Measurements from ENCODE around the gene ARPC4.

Gene ARPC4

GRCh38 chr3:9787714-9788113, 5.2 kb upstream of the ARPC4 start:
- no peak overlapping the region for H3K9ac ChIP-seq (ENCODE audit: low read depth in 1 of 2, low read length in 2 of 2)
- H3K4me3 ChIP-seq (ENCODE audit: low read depth in 1 of 2, low read length in 2 of 2): no peak overlapping the region
- H3K4me1 ChIP-seq (ENCODE audit: control insufficient read depth in 1 of 2, insufficient read depth in 2 of 2, low read length in 2 of 2): peaks cover 6 to 20% of the 10 kb centered on the region in 2 donors
- no peak overlapping the region for H3K27ac ChIP-seq (ENCODE audit: low read depth, low read length)
- H3K36me3 ChIP-seq (ENCODE audit: control insufficient read depth in 1 of 2, insufficient read depth in 2 of 2, low read length in 2 of 2): peaks cover 21 to 56% of the 10 kb centered on the region in 2 donors
- H3K27me3 ChIP-seq (ENCODE audit: control insufficient read depth in 1 of 2, insufficient read depth in 2 of 2, low read length in 2 of 2): no peaks in the 10 kb centered on the region
- H3K9me3 ChIP-seq (ENCODE audit: control insufficient read depth in 1 of 2, low read length in 2 of 2): no peaks in the 10 kb centered on the region

DNA sequence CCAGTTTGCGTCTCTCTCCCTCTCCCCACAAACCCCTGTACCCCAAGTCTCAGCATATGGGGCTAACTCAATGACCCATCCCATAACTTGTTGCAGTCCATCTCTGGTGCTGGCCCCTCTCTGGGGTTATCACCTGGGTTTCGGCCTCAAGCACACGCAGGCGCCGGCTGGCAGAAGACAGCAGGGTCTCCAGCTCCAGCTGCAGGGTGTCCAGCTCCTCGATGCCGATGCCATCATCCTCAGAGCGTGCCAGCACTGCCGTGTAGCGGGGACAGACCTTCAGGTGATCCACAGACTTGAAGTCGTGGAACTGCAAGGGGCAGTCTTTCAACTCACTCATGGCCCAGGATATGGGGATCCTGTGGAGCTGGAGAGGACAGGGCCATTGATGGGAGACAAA, 1.8 kb upstream of the ARPC4 start:
- Histone ChIP-seq H3K9me3 (ENCODE audit: control insufficient read depth in 1 of 2, low read length in 2 of 2) (no peaks in the 10 kb centered on the region), H3K9ac (ENCODE audit: low read depth in 1 of 2, low read length in 2 of 2) (peak overlapping the region in 1 of 2 donors; percentile 99), H3K4me3 (ENCODE audit: low read depth in 1 of 2, low read length in 2 of 2) (peak overlapping the region in 1 of 2 donors; percentile 96), H3K27ac (ENCODE audit: low read depth, low read length) (no peak overlapping the region), H3K36me3 (ENCODE audit: control insufficient read depth in 1 of 2, insufficient read depth in 2 of 2, low read length in 2 of 2) (peaks cover 17 to 48% of the 10 kb centered on the region in 2 donors), H3K27me3 (ENCODE audit: control insufficient read depth in 1 of 2, insufficient read depth in 2 of 2, low read length in 2 of 2) (no peaks in the 10 kb centered on the region), H3K4me1 (ENCODE audit: control insufficient read depth in 1 of 2, insufficient read depth in 2 of 2, low read length in 2 of 2) (peaks cover 17 to 35% of the 10 kb centered on the region in 2 donors)

DNA sequence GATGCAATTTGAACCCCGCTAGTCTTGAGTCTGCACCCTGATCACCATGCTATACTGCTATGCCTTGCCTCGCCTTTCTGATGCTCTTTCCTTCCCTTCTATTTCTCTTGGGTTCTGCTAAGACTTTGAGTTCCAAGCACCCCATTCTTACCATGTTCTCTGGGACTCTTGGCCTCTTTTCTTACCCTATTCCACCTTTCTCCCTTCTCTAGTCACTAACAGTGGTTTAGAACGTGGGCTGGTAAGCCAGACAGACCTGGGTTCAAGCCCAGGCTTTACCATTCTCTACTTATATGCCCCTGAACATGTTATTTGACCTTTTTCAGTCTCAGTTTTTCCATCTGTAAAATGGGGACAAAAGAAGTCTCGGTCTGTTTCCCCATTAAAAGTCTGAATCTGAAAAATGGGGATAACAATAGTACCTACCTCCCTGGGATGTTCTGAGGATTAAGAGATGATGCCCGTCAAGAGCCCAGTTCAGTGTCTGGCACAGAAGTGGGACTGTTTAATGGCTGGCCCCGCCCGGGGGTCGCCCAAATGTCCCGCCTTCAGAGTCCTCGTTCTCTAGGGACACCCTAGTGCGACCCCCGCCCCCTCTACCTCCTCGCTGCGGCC, 985 bp upstream of the ARPC4 start:
- Histone ChIP-seq H3K36me3 (ENCODE audit: control insufficient read depth in 1 of 2, insufficient read depth in 2 of 2, low read length in 2 of 2) (peaks cover 13 to 42% of the 10 kb centered on the region in 2 donors), H3K27me3 (ENCODE audit: control insufficient read depth in 1 of 2, insufficient read depth in 2 of 2, low read length in 2 of 2) (no peaks in the 10 kb centered on the region), H3K4me3 (ENCODE audit: low read depth in 1 of 2, low read length in 2 of 2) (peak overlapping the region; percentile 92 to 96), H3K9ac (ENCODE audit: low read depth in 1 of 2, low read length in 2 of 2) (peak overlapping the region; percentile 94 to 99), H3K27ac (ENCODE audit: low read depth, low read length) (peak overlapping the region; percentile 93), H3K4me1 (ENCODE audit: control insufficient read depth in 1 of 2, insufficient read depth in 2 of 2, low read length in 2 of 2) (peaks cover 17 to 35% of the 10 kb centered on the region in 2 donors), H3K9me3 (ENCODE audit: control insufficient read depth in 1 of 2, low read length in 2 of 2) (no peaks in the 10 kb centered on the region)

- Histone ChIP-seq H3K4me1 (ENCODE audit: control insufficient read depth in 1 of 2, insufficient read depth in 2 of 2, low read length in 2 of 2) (peaks cover 17 to 32% of the 10 kb centered on the region in 2 donors), H3K36me3 (ENCODE audit: control insufficient read depth in 1 of 2, insufficient read depth in 2 of 2, low read length in 2 of 2) (peaks cover 18 to 43% of the 10 kb centered on the region in 2 donors), H3K9ac (ENCODE audit: low read depth in 1 of 2, low read length in 2 of 2) (peak overlapping the region; percentile 94 to 99), H3K9me3 (ENCODE audit: control insufficient read depth in 1 of 2, low read length in 2 of 2) (no peaks in the 10 kb centered on the region), H3K27me3 (ENCODE audit: control insufficient read depth in 1 of 2, insufficient read depth in 2 of 2, low read length in 2 of 2) (no peaks in the 10 kb centered on the region), H3K4me3 (ENCODE audit: low read depth in 1 of 2, low read length in 2 of 2) (peak overlapping the region; percentile 92 to 96), H3K27ac (ENCODE audit: low read depth, low read length) (peak overlapping the region; percentile 93)
Measured at GRCh38 chr3:9793161-9793781, 389 bp downstream of the ARPC4 start.

- H3K4me1 ChIP-seq (ENCODE audit: control insufficient read depth in 1 of 2, insufficient read depth in 2 of 2, low read length in 2 of 2): peaks cover 17 to 32% of the 10 kb centered on the region in 2 donors
- H3K9me3 ChIP-seq (ENCODE audit: control insufficient read depth in 1 of 2, low read length in 2 of 2): no peaks in the 10 kb centered on the region
- H3K4me3 ChIP-seq (ENCODE audit: low read depth in 1 of 2, low read length in 2 of 2): no peak overlapping the region
- H3K36me3 ChIP-seq (ENCODE audit: control insufficient read depth in 1 of 2, insufficient read depth in 2 of 2, low read length in 2 of 2): peaks cover 18 to 48% of the 10 kb centered on the region in 2 donors
- H3K9ac ChIP-seq (ENCODE audit: low read depth in 1 of 2, low read length in 2 of 2): no peak overlapping the region
- no peak overlapping the region for H3K27ac ChIP-seq (ENCODE audit: low read depth, low read length)
- H3K27me3 ChIP-seq (ENCODE audit: control insufficient read depth in 1 of 2, insufficient read depth in 2 of 2, low read length in 2 of 2): no peaks in the 10 kb centered on the region
Measured at GRCh38 chr3:9794400-9794799, 1.5 kb downstream of the ARPC4 start.

GRCh38 chr3:9795207-9795606, 2.3 kb downstream of the ARPC4 start:
- Histone ChIP-seq H3K27ac (ENCODE audit: low read depth, low read length) (no peak overlapping the region), H3K27me3 (ENCODE audit: control insufficient read depth in 1 of 2, insufficient read depth in 2 of 2, low read length in 2 of 2) (no peaks in the 10 kb centered on the region), H3K9me3 (ENCODE audit: control insufficient read depth in 1 of 2, low read length in 2 of 2) (no peaks in the 10 kb centered on the region), H3K4me3 (ENCODE audit: low read depth in 1 of 2, low read length in 2 of 2) (no peak overlapping the region), H3K9ac (ENCODE audit: low read depth in 1 of 2, low read length in 2 of 2) (no peak overlapping the region), H3K4me1 (ENCODE audit: control insufficient read depth in 1 of 2, insufficient read depth in 2 of 2, low read length in 2 of 2) (peaks cover 17 to 32% of the 10 kb centered on the region in 2 donors), H3K36me3 (ENCODE audit: control insufficient read depth in 1 of 2, insufficient read depth in 2 of 2, low read length in 2 of 2) (peaks cover 21 to 50% of the 10 kb centered on the region in 2 donors)

DNA sequence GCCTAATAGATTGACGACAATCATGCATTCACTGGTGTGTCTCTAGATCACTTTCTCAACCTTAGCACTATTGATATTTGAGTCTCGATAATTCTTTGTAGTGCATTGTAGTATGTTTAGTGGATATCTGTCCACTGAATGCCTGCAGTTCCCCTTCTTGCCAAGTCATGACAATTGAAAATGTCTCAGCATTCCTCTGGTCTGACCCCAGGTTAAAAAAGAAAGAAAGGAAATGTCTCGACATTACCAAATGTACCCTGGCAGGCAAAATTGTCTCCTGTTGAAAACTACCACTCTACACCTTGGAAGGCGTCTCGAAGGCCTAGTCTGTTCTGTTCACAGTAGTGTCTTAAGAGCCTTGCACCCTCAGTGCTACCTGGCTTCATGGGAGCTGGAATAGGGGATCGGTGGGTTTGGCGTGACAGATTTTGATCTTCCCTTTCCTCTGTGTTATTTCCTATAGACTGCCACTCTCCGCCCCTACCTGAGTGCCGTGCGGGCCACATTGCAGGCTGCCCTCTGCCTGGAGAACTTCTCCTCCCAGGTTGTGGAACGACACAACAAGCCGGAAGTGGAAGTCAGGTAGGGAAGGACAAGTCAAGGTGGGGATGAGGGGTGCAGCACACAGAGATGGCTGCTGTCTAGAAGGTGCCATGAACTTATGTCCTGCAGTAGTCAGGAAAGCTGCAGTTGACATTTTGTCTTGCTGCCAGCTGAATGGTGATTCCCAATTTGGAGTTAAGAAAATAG, 4.5 kb downstream of the ARPC4 start:
- Histone ChIP-seq H3K9me3 (ENCODE audit: control insufficient read depth in 1 of 2, low read length in 2 of 2) (no peaks in the 10 kb centered on the region), H3K36me3 (ENCODE audit: control insufficient read depth in 1 of 2, insufficient read depth in 2 of 2, low read length in 2 of 2) (peaks cover 33 to 58% of the 10 kb centered on the region in 2 donors), H3K4me3 (ENCODE audit: low read depth in 1 of 2, low read length in 2 of 2) (no peak overlapping the region), H3K9ac (ENCODE audit: low read depth in 1 of 2, low read length in 2 of 2) (no peak overlapping the region), H3K4me1 (ENCODE audit: control insufficient read depth in 1 of 2, insufficient read depth in 2 of 2, low read length in 2 of 2) (peaks cover 11 to 15% of the 10 kb centered on the region in 2 donors), H3K27ac (ENCODE audit: low read depth, low read length) (no peak overlapping the region), H3K27me3 (ENCODE audit: control insufficient read depth in 1 of 2, insufficient read depth in 2 of 2, low read length in 2 of 2) (no peaks in the 10 kb centered on the region)

DNA sequence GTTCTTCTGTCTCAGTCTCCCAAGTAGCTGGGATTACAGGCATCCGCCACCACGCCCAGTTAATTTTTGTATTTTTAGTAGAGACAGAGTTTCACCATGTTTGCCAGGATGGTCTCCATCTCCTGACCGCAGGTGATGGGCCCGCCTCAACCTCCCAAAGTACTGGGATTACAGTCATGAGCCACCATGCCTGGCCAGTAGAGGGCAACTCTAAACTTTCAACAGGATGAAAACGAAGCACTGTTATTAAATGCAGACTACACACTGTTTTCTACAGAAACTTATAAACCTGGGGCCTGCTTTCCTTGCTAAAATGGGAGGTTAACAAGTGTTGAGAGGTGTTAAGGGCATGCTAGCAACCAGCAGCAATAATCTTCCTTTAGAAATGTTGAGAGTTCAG, 7.6 kb downstream of the ARPC4 start:
- H3K4me1 ChIP-seq (ENCODE audit: control insufficient read depth in 1 of 2, insufficient read depth in 2 of 2, low read length in 2 of 2): peaks cover 16 to 24% of the 10 kb centered on the region in 2 donors
- H3K27ac ChIP-seq (ENCODE audit: low read depth, low read length): no peak overlapping the region
- no peak overlapping the region for H3K9ac ChIP-seq (ENCODE audit: low read depth in 1 of 2, low read length in 2 of 2)
- no peaks in the 10 kb centered on the region for H3K27me3 ChIP-seq (ENCODE audit: control insufficient read depth in 1 of 2, insufficient read depth in 2 of 2, low read length in 2 of 2)
- no peaks in the 10 kb centered on the region for H3K9me3 ChIP-seq (ENCODE audit: control insufficient read depth in 1 of 2, low read length in 2 of 2)
- no peak overlapping the region for H3K4me3 ChIP-seq (ENCODE audit: low read depth in 1 of 2, low read length in 2 of 2)
- H3K36me3 ChIP-seq (ENCODE audit: control insufficient read depth in 1 of 2, insufficient read depth in 2 of 2, low read length in 2 of 2): peaks cover 53 to 78% of the 10 kb centered on the region in 2 donors

DNA sequence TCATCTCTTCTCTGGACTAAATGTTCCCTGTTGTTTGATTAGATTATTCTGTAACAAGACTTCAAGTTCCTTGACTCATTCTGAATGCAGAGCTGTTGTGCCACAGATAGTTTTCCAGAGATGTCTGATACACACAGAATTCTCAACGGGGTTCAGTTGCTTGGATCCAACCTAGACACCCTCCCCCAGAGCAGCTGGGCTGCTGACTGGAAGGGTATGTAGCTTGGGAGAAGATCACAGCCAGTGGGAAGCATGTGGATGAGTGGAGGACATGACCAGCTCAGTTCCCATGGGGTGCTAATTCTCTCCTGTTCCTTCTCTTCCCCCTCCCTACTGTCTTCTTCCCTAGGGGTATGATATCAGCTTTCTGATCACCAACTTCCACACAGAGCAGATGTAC, 10.6 kb downstream of the ARPC4 start:
- no peaks in the 10 kb centered on the region for H3K27me3 ChIP-seq (ENCODE audit: control insufficient read depth in 1 of 2, insufficient read depth in 2 of 2, low read length in 2 of 2)
- no peak overlapping the region for H3K27ac ChIP-seq (ENCODE audit: low read depth, low read length)
- H3K4me1 ChIP-seq (ENCODE audit: control insufficient read depth in 1 of 2, insufficient read depth in 2 of 2, low read length in 2 of 2): peaks cover 16 to 29% of the 10 kb centered on the region in 2 donors
- no peaks in the 10 kb centered on the region for H3K9me3 ChIP-seq (ENCODE audit: control insufficient read depth in 1 of 2, low read length in 2 of 2)
- H3K36me3 ChIP-seq (ENCODE audit: control insufficient read depth in 1 of 2, insufficient read depth in 2 of 2, low read length in 2 of 2): peaks cover 48 to 82% of the 10 kb centered on the region in 2 donors
- no peak overlapping the region for H3K4me3 ChIP-seq (ENCODE audit: low read depth in 1 of 2, low read length in 2 of 2)
- H3K9ac ChIP-seq (ENCODE audit: low read depth in 1 of 2, low read length in 2 of 2): no peak overlapping the region

- Histone ChIP-seq H3K9ac (ENCODE audit: low read depth in 1 of 2, low read length in 2 of 2) (no peak overlapping the region), H3K4me3 (ENCODE audit: low read depth in 1 of 2, low read length in 2 of 2) (no peak overlapping the region), H3K27ac (ENCODE audit: low read depth, low read length) (no peak overlapping the region), H3K27me3 (ENCODE audit: control insufficient read depth in 1 of 2, insufficient read depth in 2 of 2, low read length in 2 of 2) (no peaks in the 10 kb centered on the region), H3K9me3 (ENCODE audit: control insufficient read depth in 1 of 2, low read length in 2 of 2) (no peaks in the 10 kb centered on the region), H3K36me3 (ENCODE audit: control insufficient read depth in 1 of 2, insufficient read depth in 2 of 2, low read length in 2 of 2) (peaks cover 42 to 67% of the 10 kb centered on the region in 2 donors), H3K4me1 (ENCODE audit: control insufficient read depth in 1 of 2, insufficient read depth in 2 of 2, low read length in 2 of 2) (peaks cover 25 to 39% of the 10 kb centered on the region in 2 donors)
Measured at GRCh38 chr3:9804996-9805395, 12.1 kb downstream of the ARPC4 start.

All from duodenal mucosa (tissue), 2 donors.